HEK293T (cell line): ENCODE measurements around the gene HBE1.
"Not testable (repeated sequence)": the region's sequence is repeated elsewhere in the genome, so short reads cannot be mapped to it uniquely, and the experiment has no call there.

Source experiments
- CTCF ChIA-PET: fragments of 350-600 bp; formaldehyde crosslinking; extraction: SDS; loops from one replicate; lab custom pipeline; 2021; ENCODE audit warnings: antibody characterized with exemption, inconsistent platforms; lab: Yijun Ruan, JAX
- POLR2A ChIA-PET: fragments of 350-600 bp; formaldehyde crosslinking; extraction: SDS; loops from one replicate; lab custom pipeline; 2020; ENCODE audit warnings: antibody characterized with exemption, inconsistent platforms; lab: Yijun Ruan, JAX
- DNase-seq: peaks from one replicate; pipeline ENCODE4 v3.0.0; 2012; ENCODE audit warnings: mixed read lengths; ENCODE audit errors: extremely low spot score
- ARNT ChIP-seq: fragments of 450-650 bp; IDR thresholded peaks from 2 replicates; pipeline ENCODE4 v1.6.1; 2017; ENCODE audit warnings: mild to moderate bottlenecking
- BHLHE40 ChIP-seq: fragments of 450-650 bp; IDR thresholded peaks from 2 replicates; pipeline ENCODE4 v1.6.1; 2016; ENCODE audit warnings: mild to moderate bottlenecking, moderate library complexity, borderline replicate concordance
- CTBP1 ChIP-seq: fragments of 450-650 bp; IDR thresholded peaks from 2 replicates; pipeline ENCODE4 v1.6.1; 2016; ENCODE audit warnings: borderline replicate concordance
- ELF4 ChIP-seq: fragments of 450-650 bp; IDR thresholded peaks from 2 replicates; pipeline ENCODE4 v1.6.1; 2017; ENCODE audit warnings: antibody characterized with exemption
- FOXA1 ChIP-seq: fragments of 450-650 bp; IDR thresholded peaks from 2 replicates; pipeline ENCODE4 v1.6.1; 2016; ENCODE audit warnings: mild to moderate bottlenecking
- FOXK2 ChIP-seq: fragments of 450-650 bp; IDR thresholded peaks from 2 replicates; pipeline ENCODE4 v1.6.1; 2016; ENCODE audit warnings: mild to moderate bottlenecking
- FOXM1 ChIP-seq: fragments of 450-650 bp; IDR thresholded peaks from 2 replicates; pipeline ENCODE4 v1.6.1; 2017; ENCODE audit warnings: mild to moderate bottlenecking, borderline replicate concordance
- HDGF ChIP-seq: fragments of 450-650 bp; IDR thresholded peaks from 2 replicates; pipeline ENCODE4 v1.6.1; 2017; ENCODE audit warnings: antibody characterized with exemption, borderline replicate concordance
- L3MBTL2 ChIP-seq: fragments of 450-650 bp; conservative IDR thresholded peaks from 2 replicates; pipeline ENCODE4 v1.6.1; 2016; ENCODE audit warnings: mild to moderate bottlenecking
- LEF1 ChIP-seq: fragments of 450-650 bp; IDR thresholded peaks from 2 replicates; pipeline ENCODE4 v1.6.1; 2017; ENCODE audit warnings: mild to moderate bottlenecking, borderline replicate concordance
- NFRKB ChIP-seq: fragments of 450-650 bp; IDR thresholded peaks from 2 replicates; pipeline ENCODE4 v1.6.1; 2016; ENCODE audit warnings: mild to moderate bottlenecking, moderate library complexity
- SP1 ChIP-seq: fragments of 450-650 bp; IDR thresholded peaks from 2 replicates; pipeline ENCODE4 v1.6.1; 2017
- SUZ12 ChIP-seq: fragments of 450-650 bp; IDR thresholded peaks from 2 replicates; pipeline ENCODE4 v1.6.1; 2016; ENCODE audit warnings: mild to moderate bottlenecking
- TARDBP ChIP-seq: fragments of 450-650 bp; IDR thresholded peaks from 2 replicates; pipeline ENCODE4 v1.6.1; 2016
- ZNF384 ChIP-seq: fragments of 450-650 bp; IDR thresholded peaks from 2 replicates; pipeline ENCODE4 v1.6.1; 2016
- TF ChIP-seq, protein P1 (sequence below): fragments of 450-650 bp; IDR thresholded peaks from 2 replicates; pipeline ENCODE4 v1.6.1; 2016

The HBE1 gene

GRCh38 chr11:5301846-5302245 is 32.1 kb upstream of the HBE1 start, which contains the start of gene OR51B4:
TSS of gene OR51B4 (minus strand) at chr11:5301946. CDS start at chr11:5301946, 0 bp downstream.
- CTCF ChIA-PET = no interaction called here

GRCh38 chr11:5300251-5300650 is 30.5 kb upstream of the HBE1 start:
- ChIA-PET POLR2A (no interaction called here), CTCF (no interaction called here)
- DNase-seq = no peak
- TF ChIP-seq BHLHE40 (no peak), TARDBP (no peak), CTBP1 (no peak), HDGF (no peak), SUZ12 (no peak), NFRKB (no peak), ARNT (no peak), ELF4 (no peak), L3MBTL2 (no peak), FOXA1 (no peak), FOXM1 (no peak), LEF1 (no peak), ZNF384 (no peak), SP1 (no peak), FOXK2 (no peak)
- TF ChIP-seq, protein P1, sequence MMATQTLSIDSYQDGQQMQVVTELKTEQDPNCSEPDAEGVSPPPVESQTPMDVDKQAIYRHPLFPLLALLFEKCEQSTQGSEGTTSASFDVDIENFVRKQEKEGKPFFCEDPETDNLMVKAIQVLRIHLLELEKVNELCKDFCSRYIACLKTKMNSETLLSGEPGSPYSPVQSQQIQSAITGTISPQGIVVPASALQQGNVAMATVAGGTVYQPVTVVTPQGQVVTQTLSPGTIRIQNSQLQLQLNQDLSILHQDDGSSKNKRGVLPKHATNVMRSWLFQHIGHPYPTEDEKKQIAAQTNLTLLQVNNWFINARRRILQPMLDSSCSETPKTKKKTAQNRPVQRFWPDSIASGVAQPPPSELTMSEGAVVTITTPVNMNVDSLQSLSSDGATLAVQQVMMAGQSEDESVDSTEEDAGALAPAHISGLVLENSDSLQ = no peak

More at GRCh38 chr11:5301846-5302245, 32.1 kb upstream of the HBE1 start, which contains the start of gene OR51B4:
- no peak for DNase-seq
- TF ChIP-seq CTBP1 = no peak
- TF ChIP-seq ELF4 = no peak
- TF ChIP-seq TARDBP = no peak
- no peak for TF ChIP-seq L3MBTL2
- TF ChIP-seq HDGF = no peak
- no peak for TF ChIP-seq NFRKB
- POLR2A ChIA-PET = no interaction called here

DNA sequence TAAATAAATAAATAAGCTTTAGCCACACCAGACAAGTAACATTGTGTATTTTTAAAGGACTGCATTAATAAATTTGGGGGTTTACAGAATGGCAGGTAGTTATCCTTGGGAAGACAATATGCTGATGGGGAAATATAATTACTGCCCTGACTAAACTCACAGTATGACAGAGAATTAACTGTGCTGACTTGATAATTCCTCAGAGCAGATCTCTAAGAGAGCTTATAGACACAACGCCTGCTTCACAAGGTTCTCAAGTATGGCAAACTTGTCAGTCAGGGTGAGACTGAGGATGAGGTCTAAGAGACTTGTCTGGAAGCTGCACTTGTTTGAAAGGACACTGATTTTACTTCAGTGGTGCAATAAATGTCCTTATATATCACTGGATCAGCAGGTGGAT is 28.7 kb upstream of the HBE1 start:
- TF ChIP-seq FOXA1 (no peak), SP1 (no peak), FOXM1 (no peak), HDGF (no peak), CTBP1 (no peak), ARNT (no peak), ELF4 (no peak), FOXK2 (no peak)
- TF ChIP-seq, protein P1 = no peak
- POLR2A ChIA-PET = interaction anchor here (0.6 kb wide), 1 partner anchor 27 kb away, joined by 3 read pairs; no protein-coding TSS in a partner anchor
- DNase-seq = no peak
- CTCF ChIA-PET = no interaction called here

DNA sequence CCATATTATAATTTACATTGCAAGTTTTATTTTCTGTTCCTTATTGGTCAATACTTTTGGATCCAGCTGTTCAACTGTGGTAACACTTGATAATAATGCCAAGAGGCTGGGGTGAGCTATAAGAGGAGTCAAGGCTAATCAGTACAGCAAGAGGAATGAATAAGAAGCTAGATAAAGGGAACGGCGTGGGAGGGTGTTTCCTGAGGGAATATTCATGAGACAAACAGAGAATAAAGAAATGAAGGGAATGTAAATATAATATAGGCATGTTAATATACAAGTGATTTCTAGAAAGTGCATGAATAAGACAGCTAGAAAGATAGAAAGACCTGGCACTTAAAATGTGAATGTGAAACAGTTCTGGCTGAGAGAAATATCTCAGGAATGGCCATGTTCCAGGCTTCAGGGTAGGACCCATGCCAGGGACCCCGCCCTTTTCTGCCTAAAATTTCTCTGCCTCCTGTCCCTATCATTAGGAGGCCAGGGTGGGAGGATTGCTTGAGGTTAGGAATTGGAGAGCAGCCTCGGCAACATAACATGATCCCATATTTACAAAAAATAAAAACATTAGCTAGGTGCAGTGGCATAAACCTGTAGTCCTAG is 28.1 kb upstream of the HBE1 start:
- no peak for DNase-seq
- ChIA-PET POLR2A (interaction anchor here (0.6 kb wide), 1 partner anchor 28 kb away, joined by 3 read pairs; no protein-coding TSS in a partner anchor), CTCF (no interaction called here)
- TF ChIP-seq FOXK2 (no peak), ZNF384 (no peak), BHLHE40 (no peak), ELF4 (no peak), SP1 (no peak), FOXA1 (no peak), TARDBP (no peak), FOXM1 (no peak), LEF1 (no peak), L3MBTL2 (no peak), HDGF (no peak), ARNT (no peak), SUZ12 (no peak), NFRKB (no peak), CTBP1 (no peak)
- TF ChIP-seq, protein P1 = no peak

GRCh38 chr11:5294342-5294995 is 24.7 kb upstream of the HBE1 start:
- POLR2A ChIA-PET, CTCF ChIA-PET, DNase-seq: not testable (repeated sequence)

DNA sequence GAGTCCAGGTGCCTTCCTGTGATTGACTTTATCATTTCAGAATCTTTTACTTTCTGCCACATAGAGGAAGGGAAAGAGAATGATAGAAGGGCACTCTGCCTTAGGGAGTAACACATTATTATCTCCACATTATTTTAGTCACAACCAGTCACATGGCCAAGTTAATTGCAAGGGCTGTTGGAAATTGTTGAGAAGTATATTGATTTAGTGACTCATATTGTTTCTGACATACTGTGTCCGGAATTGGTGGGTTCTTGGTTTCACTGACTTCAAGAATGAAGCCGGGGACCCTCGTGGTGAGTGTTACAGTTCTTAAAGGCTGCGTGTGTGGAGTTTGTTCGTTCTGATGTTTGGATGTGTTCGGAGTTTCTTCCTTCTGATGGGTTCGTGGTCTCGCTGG is 23.3 kb upstream of the HBE1 start:
- DNase-seq = no peak
- POLR2A ChIA-PET = no interaction called here
- no peak for TF ChIP-seq CTBP1
- CTCF ChIA-PET = no interaction called here
